ENCODE results near the gene BTK.

Gene BTK

GRCh38 chrX:101337776-101338271, 48.2 kb downstream of the BTK start:
- TF ChIP-seq GATA3 (IDR thresholded peaks at IDR 0.05; ENCODE audit: low read depth, low read length), result no peak

GRCh38 chrX:101303790-101304189, 82.2 kb downstream of the BTK start:
- TF ChIP-seq GATA3 (IDR thresholded peaks at IDR 0.05; ENCODE audit: low read depth, low read length), result no peak
- no peak for TF ChIP-seq GATA2 (IDR thresholded peaks at IDR 0.05; ENCODE audit: low read depth, low read length)

All from SH-SY5Y (cell line).